Activated CD4-positive, alpha-beta T cell treated with anti-CD3 and anti-CD28 coated beads for 36 hours (primary cell): ENCODE results near the gene RAB3B. TPM values are rescaled to one million over a fixed set of nuclear protein-coding genes. Genes with fewer than 3 reads are reported as not detected.
A peak's percentile ranks its signal among the peaks of the same experiment; 100 is the strongest.
"Not testable (repeated sequence)": the region's sequence is repeated elsewhere in the genome, so short reads cannot be mapped to it uniquely, and the experiment has no call there.

Experiments used
- ATAC-seq: fragments of 200-7000 bp; cut with Tn5 transposase; one replicate; pipeline ENCODE4 v1.10.0; 2021; ENCODE audit warnings: mild to moderate bottlenecking, moderate library complexity
- CTCF ChIA-PET: fragments of 350-600 bp; sonication (Branson Sonifier 250); formaldehyde crosslinking; loops from one replicate; lab custom pipeline; 2021; ENCODE audit warnings: antibody characterized with exemption; lab: Charles Lee
- POLR2A ChIA-PET: fragments of 350-600 bp; sonication (Branson Sonifier 250); formaldehyde crosslinking; loops from one replicate; lab custom pipeline; 2021; ENCODE audit warnings: antibody characterized with exemption, inconsistent platforms; lab: Charles Lee
- DNase-seq: peaks from one replicate; pipeline ENCODE4 v3.0.0-alpha.2; 2020
- H3K27ac Mint-ChIP-seq: one replicate; pipeline ENCODE4 v1.8.0; 2021; ENCODE audit warnings: mixed read lengths
- H3K27me3 Mint-ChIP-seq: one replicate; pipeline ENCODE4 v1.8.0; 2021; ENCODE audit warnings: mixed read lengths
- H3K36me3 Mint-ChIP-seq: one replicate; pipeline ENCODE4 v1.8.0; 2021; ENCODE audit warnings: low read depth, mixed read lengths
- H3K4me1 Mint-ChIP-seq: one replicate; pipeline ENCODE4 v1.8.0; 2021; ENCODE audit warnings: mixed read lengths
- H3K4me3 Mint-ChIP-seq: one replicate; pipeline ENCODE4 v1.8.0; 2021; ENCODE audit warnings: mild to moderate bottlenecking, moderate library complexity, mixed read lengths
- H3K9me3 Mint-ChIP-seq: one replicate; pipeline ENCODE4 v1.8.0; 2021; ENCODE audit warnings: low read depth, mixed read lengths
- intact Hi-C, 2 experiments: fragments of 100-400 bp; cut with DNase I in 1 of 2; cut with micrococcal nuclease in 1 of 2; formaldehyde crosslinking; loops; one replicate each; pipeline versions ENCODE4 v1.14.2 to v1.15.1; 2022 to 2024; cut with DNase I, micrococcal nuclease
- total RNA-seq, 2 experiments: library from RNA; stranded (reverse); gene quantifications; one replicate each; pipeline ENCODE4 v1.2.3, GENCODE V29; 2021

Gene RAB3B
- total RNA-seq, 2 experiments from 2014 or later, result 0.07 to 0.11 TPM

- Mint-ChIP-seq H3K4me3 (no peak overlapping the region), H3K27ac (no peak overlapping the region), H3K36me3 (no peaks in the 10 kb centered on the region), H3K4me1 (no peaks in the 10 kb centered on the region), H3K9me3 (no peaks in the 10 kb centered on the region), H3K27me3 (peaks cover 27% of the 10 kb centered on the region)
- intact Hi-C loops, result loop anchor here in 1 of 2 experiments (10.0 kb wide), 2 partner anchors 396 to 786 kb away; no protein-coding TSS in a partner anchor
- POLR2A ChIA-PET, result no interaction called here
- ATAC-seq (no peak), DNase-seq (no peak)
- CTCF ChIA-PET, result interaction anchor here (0.9 to 3.8 kb wide), 6 partner anchors 14 to 102 kb away, joined by 3 to 28 read pairs (median 4); no protein-coding TSS in a partner anchor
These were observed 91.5 kb downstream of the RAB3B start for GRCh38 chr1:51899022-51899421.

- intact Hi-C loops, result loop anchor here in 1 of 2 experiments (10.0 kb wide), 2 partner anchors 397 to 787 kb away; no protein-coding TSS in a partner anchor
- no peaks in the 10 kb centered on the region for H3K9me3 Mint-ChIP-seq
- ChIA-PET POLR2A (interaction anchor here (0.6 kb wide), 1 partner anchor 26 kb away, joined by 4 read pairs; no protein-coding TSS in a partner anchor), CTCF (interaction anchor here (0.6 to 3.8 kb wide), 12 partner anchors 15 to 330 kb away, joined by 3 to 28 read pairs (median 6); no protein-coding TSS in a partner anchor)
- H3K4me1 Mint-ChIP-seq, result no peaks in the 10 kb centered on the region
- peaks cover 26% of the 10 kb centered on the region for H3K27me3 Mint-ChIP-seq
- H3K4me3 Mint-ChIP-seq, result no peak overlapping the region
- DNase-seq (no peak), ATAC-seq (no peak)
- no peaks in the 10 kb centered on the region for H3K36me3 Mint-ChIP-seq
- H3K27ac Mint-ChIP-seq, result no peak overlapping the region
These were observed 92.3 kb downstream of the RAB3B start for GRCh38 chr1:51898090-51898734.

GRCh38 chr1:51897699-51898031 is 92.8 kb downstream of the RAB3B start:
- DNase-seq (no peak), ATAC-seq (no peak)
- no peaks in the 10 kb centered on the region for H3K4me1 Mint-ChIP-seq
- H3K4me3 Mint-ChIP-seq, result no peak overlapping the region
- H3K9me3 Mint-ChIP-seq, result no peaks in the 10 kb centered on the region
- intact Hi-C loops, result loop anchor here (1.0 to 10.0 kb wide), 3 partner anchors 105 to 787 kb away; no protein-coding TSS in a partner anchor
- POLR2A ChIA-PET, result no interaction called here
- CTCF ChIA-PET, result interaction anchor here (0.8 to 3.8 kb wide), 13 partner anchors 16 to 213 kb away, joined by 3 to 28 read pairs (median 6); no protein-coding TSS in a partner anchor
- H3K27ac Mint-ChIP-seq, result no peak overlapping the region
- H3K36me3 Mint-ChIP-seq, result no peaks in the 10 kb centered on the region
- H3K27me3 Mint-ChIP-seq, result peaks cover 28% of the 10 kb centered on the region

- DNase-seq, POLR2A ChIA-PET, H3K27ac Mint-ChIP-seq, H3K9me3 Mint-ChIP-seq, H3K4me1 Mint-ChIP-seq, H3K4me3 Mint-ChIP-seq, CTCF ChIA-PET, H3K36me3 Mint-ChIP-seq, ATAC-seq: not testable (repeated sequence)
- intact Hi-C loops, result loop anchor here in 1 of 2 experiments (10.0 kb wide), 2 partner anchors 400 to 790 kb away; no protein-coding TSS in a partner anchor
- H3K27me3 Mint-ChIP-seq, result peaks cover 30% of the 10 kb centered on the region
These were observed 95.8 kb downstream of the RAB3B start for GRCh38 chr1:51894748-51895147.

- CTCF ChIA-PET, result interaction anchor here (0.7 to 1.5 kb wide), 6 partner anchors 13 to 151 kb away, joined by 3 to 5 read pairs (median 3); no protein-coding TSS in a partner anchor
- H3K4me3 Mint-ChIP-seq, result no peak within 1 kb of the TSS
- intact Hi-C loops, result loop anchor here (1.0 to 5.0 kb wide), 15 partner anchors 149 to 918 kb away; partner anchors contain the start of genes EPS15 (in 2 of the 2), TUT4 (in 2 of the 2), CC2D1B (in 1 of the 2) and FAF1 (in 1 of the 2)
These were observed 111.7 kb downstream of the RAB3B start, which contains the start of gene NRDC for GRCh38 chr1:51878616-51879336. TSS of gene NRDC (minus strand) at chr1:51878727. CDS start at chr1:51878615, 112 bp downstream.

GRCh38 chr1:51878308-51878615 is 112.2 kb downstream of the RAB3B start:
- no peak for ATAC-seq
- CTCF ChIA-PET, result interaction anchor here (0.7 to 1.3 kb wide), 2 partner anchors 14 to 150 kb away, joined by 3 read pairs; no protein-coding TSS in a partner anchor

More at GRCh38 chr1:51878616-51879336, 111.7 kb downstream of the RAB3B start, which contains the start of gene NRDC:
- H3K9me3 Mint-ChIP-seq, result no peaks in the 10 kb centered on the region
- no peak within 1 kb of the TSS for H3K27ac Mint-ChIP-seq
- H3K36me3 Mint-ChIP-seq, result peaks cover 13% of the 10 kb centered on the region
- H3K27me3 Mint-ChIP-seq, result peaks cover 12% of the 10 kb centered on the region
- peaks cover 27% of the 10 kb centered on the region for H3K4me1 Mint-ChIP-seq
- ATAC-seq (peak; percentile 95), DNase-seq (peak; percentile 100)
- POLR2A ChIA-PET, result interaction anchor here (0.6 to 1.3 kb wide), 6 partner anchors 31 to 632 kb away, joined by 3 to 11 read pairs (median 4); partner anchors contain the start of gene TXNDC12

GRCh38 chr1:51877434-51878307 is 112.8 kb downstream of the RAB3B start:
- POLR2A ChIA-PET, result interaction anchor here (0.6 to 0.9 kb wide), 3 partner anchors 12 to 631 kb away, joined by 3 to 11 read pairs (median 5); no protein-coding TSS in a partner anchor
- CTCF ChIA-PET, result no interaction called here
- Mint-ChIP-seq H3K4me3 (no peak overlapping the region), H3K4me1 (peaks cover 32% of the 10 kb centered on the region), H3K27me3 (peaks cover 5% of the 10 kb centered on the region), H3K9me3 (no peaks in the 10 kb centered on the region), H3K27ac (no peak overlapping the region), H3K36me3 (peaks cover 19% of the 10 kb centered on the region)
- intact Hi-C loops, result loop anchor here (1.0 to 5.0 kb wide), 13 partner anchors 148 to 917 kb away; partner anchors contain the start of genes TUT4 (in 2 of the 2), CC2D1B (in 1 of the 2), EPS15 (in 1 of the 2) and FAF1 (in 1 of the 2)
- DNase-seq (peak; percentile 35), ATAC-seq (no peak)

More at GRCh38 chr1:51878308-51878615, 112.2 kb downstream of the RAB3B start:
- Mint-ChIP-seq H3K4me3 (no peak overlapping the region), H3K27me3 (peaks cover 10% of the 10 kb centered on the region), H3K9me3 (no peaks in the 10 kb centered on the region), H3K4me1 (peaks cover 27% of the 10 kb centered on the region), H3K27ac (no peak overlapping the region), H3K36me3 (peaks cover 15% of the 10 kb centered on the region)
- POLR2A ChIA-PET, result interaction anchor here (0.6 to 0.7 kb wide), 3 partner anchors 48 to 631 kb away, joined by 3 to 11 read pairs (median 4); no protein-coding TSS in a partner anchor
- no peak for DNase-seq
- intact Hi-C loops, result loop anchor here (1.0 to 5.0 kb wide), 13 partner anchors 149 to 918 kb away; partner anchors contain the start of genes TUT4 (in 2 of the 2), CC2D1B (in 1 of the 2), EPS15 (in 1 of the 2) and FAF1 (in 1 of the 2)

- Mint-ChIP-seq H3K4me1 (peaks cover 49% of the 10 kb centered on the region), H3K27ac (no peak overlapping the region), H3K9me3 (no peaks in the 10 kb centered on the region), H3K4me3 (peak overlapping the region; percentile 35), H3K36me3 (peaks cover 26% of the 10 kb centered on the region), H3K27me3 (no peaks in the 10 kb centered on the region)
- ChIA-PET CTCF (interaction anchor here (1.1 kb wide), 1 partner anchor 21 kb away, joined by 3 read pairs; no protein-coding TSS in a partner anchor), POLR2A (interaction anchor here (0.6 kb wide), 1 partner anchor 32 kb away, joined by 3 read pairs; no protein-coding TSS in a partner anchor)
- intact Hi-C loops, result loop anchor here in 1 of 2 experiments (5.0 kb wide), 1 partner anchor 359 kb away; the partner anchor contains the start of gene EPS15
- ATAC-seq (no peak), DNase-seq (no peak)
These were observed 114.7 kb downstream of the RAB3B start for GRCh38 chr1:51875836-51876235.

GRCh38 chr1:51875291-51875772 is 115.2 kb downstream of the RAB3B start:
- peaks cover 28% of the 10 kb centered on the region for H3K36me3 Mint-ChIP-seq
- peaks cover 53% of the 10 kb centered on the region for H3K4me1 Mint-ChIP-seq
- no peaks in the 10 kb centered on the region for H3K9me3 Mint-ChIP-seq
- POLR2A ChIA-PET, result no interaction called here
- CTCF ChIA-PET, result interaction anchor here (0.6 to 1.1 kb wide), 2 partner anchors 21 to 197 kb away, joined by 3 read pairs; no protein-coding TSS in a partner anchor
- H3K27me3 Mint-ChIP-seq, result no peaks in the 10 kb centered on the region
- intact Hi-C loops, result loop anchor here in 1 of 2 experiments (5.0 kb wide), 1 partner anchor 358 kb away; the partner anchor contains the start of gene EPS15
- H3K4me3 Mint-ChIP-seq, result peak overlapping the region; percentile 35
- ATAC-seq, result no peak
- peak overlapping the region; percentile 2 for H3K27ac Mint-ChIP-seq
- DNase-seq, result no peak

- POLR2A ChIA-PET, H3K4me3 Mint-ChIP-seq, intact Hi-C loops, DNase-seq, H3K27ac Mint-ChIP-seq, ATAC-seq, CTCF ChIA-PET, H3K27me3 Mint-ChIP-seq, H3K9me3 Mint-ChIP-seq: not testable (repeated sequence)
- H3K4me1 Mint-ChIP-seq, result peaks cover 62% of the 10 kb centered on the region
- H3K36me3 Mint-ChIP-seq, result peaks cover 28% of the 10 kb centered on the region
These were observed 117.2 kb downstream of the RAB3B start for GRCh38 chr1:51873270-51873669.
